Neural cell (in vitro differentiated cells): Measurements from ENCODE around the gene SLN.

Source experiments
- EP300 ChIP-seq: fragments of 450-650 bp; conservative IDR thresholded peaks from 2 replicates; pipeline ENCODE4 v1.6.1; 2014; ENCODE audit warnings: antibody characterized with exemption, mild to moderate bottlenecking, moderate library complexity; ENCODE audit not compliant: poor library complexity, severe bottlenecking
- EZH2 ChIP-seq: fragments of 200-600, 300-800 bp; shearing (Covaris generic), sonication (generic); IDR thresholded peaks from 2 replicates; pipeline ENCODE4 v1.6.1; 2014; ENCODE audit warnings: antibody characterized with exemption, low read length, borderline replicate concordance, mild to moderate bottlenecking; ENCODE audit not compliant: insufficient read depth, poor library complexity, severe bottlenecking
- MXI1 ChIP-seq: fragments of 450-650 bp; conservative IDR thresholded peaks from 2 replicates; pipeline ENCODE4 v1.6.1; 2014; ENCODE audit warnings: antibody characterized with exemption, mild to moderate bottlenecking; ENCODE audit not compliant: poor library complexity, severe bottlenecking
- POLR2AphosphoS5 ChIP-seq: IDR thresholded peaks from 2 replicates; pipeline ENCODE4 v1.6.1; 2012
- RAD21 ChIP-seq: fragments of 450-650 bp; conservative IDR thresholded peaks from 2 replicates; pipeline ENCODE4 v1.6.1; 2014; ENCODE audit warnings: antibody characterized with exemption, mild to moderate bottlenecking, moderate library complexity
- TAF1 ChIP-seq: IDR thresholded peaks from 2 replicates; pipeline ENCODE4 v1.6.1; 2012; ENCODE audit warnings: low read depth
- TF ChIP-seq, protein P1 (sequence below): fragments of 450-650 bp; IDR thresholded peaks from 2 replicates; pipeline ENCODE4 v1.5.1; 2014; ENCODE audit warnings: antibody characterized with exemption, mild to moderate bottlenecking, moderate library complexity; ENCODE audit not compliant: poor library complexity, severe bottlenecking

DNA sequence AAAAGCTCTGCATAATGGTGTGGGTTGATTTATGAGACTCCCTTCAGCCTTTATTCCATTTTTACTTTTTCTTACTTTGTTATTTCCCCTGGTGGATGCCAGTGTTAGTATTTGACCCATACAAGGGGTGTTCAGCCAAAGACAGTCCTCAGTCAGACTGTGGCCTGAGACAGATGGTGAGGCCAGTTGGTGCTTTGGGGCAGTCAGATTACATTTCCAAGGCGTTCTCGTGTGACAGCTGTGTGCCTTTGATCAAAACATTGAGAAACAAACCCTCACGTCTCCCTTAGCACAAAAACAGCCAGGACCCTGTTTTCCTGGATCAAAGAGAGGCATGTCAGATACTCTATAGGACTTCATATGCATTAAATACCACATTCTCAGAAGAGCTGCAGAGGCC is 31.3 kb upstream of the SLN start:
- TF ChIP-seq, protein P1, sequence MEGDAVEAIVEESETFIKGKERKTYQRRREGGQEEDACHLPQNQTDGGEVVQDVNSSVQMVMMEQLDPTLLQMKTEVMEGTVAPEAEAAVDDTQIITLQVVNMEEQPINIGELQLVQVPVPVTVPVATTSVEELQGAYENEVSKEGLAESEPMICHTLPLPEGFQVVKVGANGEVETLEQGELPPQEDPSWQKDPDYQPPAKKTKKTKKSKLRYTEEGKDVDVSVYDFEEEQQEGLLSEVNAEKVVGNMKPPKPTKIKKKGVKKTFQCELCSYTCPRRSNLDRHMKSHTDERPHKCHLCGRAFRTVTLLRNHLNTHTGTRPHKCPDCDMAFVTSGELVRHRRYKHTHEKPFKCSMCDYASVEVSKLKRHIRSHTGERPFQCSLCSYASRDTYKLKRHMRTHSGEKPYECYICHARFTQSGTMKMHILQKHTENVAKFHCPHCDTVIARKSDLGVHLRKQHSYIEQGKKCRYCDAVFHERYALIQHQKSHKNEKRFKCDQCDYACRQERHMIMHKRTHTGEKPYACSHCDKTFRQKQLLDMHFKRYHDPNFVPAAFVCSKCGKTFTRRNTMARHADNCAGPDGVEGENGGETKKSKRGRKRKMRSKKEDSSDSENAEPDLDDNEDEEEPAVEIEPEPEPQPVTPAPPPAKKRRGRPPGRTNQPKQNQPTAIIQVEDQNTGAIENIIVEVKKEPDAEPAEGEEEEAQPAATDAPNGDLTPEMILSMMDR, result no peak
- TF ChIP-seq TAF1 (no peak), POLR2AphosphoS5 (no peak), EP300 (no peak), RAD21 (no peak), EZH2 (no peak), MXI1 (no peak)
